ENCODE results near the gene TBX19.

The TBX19 gene

DNA sequence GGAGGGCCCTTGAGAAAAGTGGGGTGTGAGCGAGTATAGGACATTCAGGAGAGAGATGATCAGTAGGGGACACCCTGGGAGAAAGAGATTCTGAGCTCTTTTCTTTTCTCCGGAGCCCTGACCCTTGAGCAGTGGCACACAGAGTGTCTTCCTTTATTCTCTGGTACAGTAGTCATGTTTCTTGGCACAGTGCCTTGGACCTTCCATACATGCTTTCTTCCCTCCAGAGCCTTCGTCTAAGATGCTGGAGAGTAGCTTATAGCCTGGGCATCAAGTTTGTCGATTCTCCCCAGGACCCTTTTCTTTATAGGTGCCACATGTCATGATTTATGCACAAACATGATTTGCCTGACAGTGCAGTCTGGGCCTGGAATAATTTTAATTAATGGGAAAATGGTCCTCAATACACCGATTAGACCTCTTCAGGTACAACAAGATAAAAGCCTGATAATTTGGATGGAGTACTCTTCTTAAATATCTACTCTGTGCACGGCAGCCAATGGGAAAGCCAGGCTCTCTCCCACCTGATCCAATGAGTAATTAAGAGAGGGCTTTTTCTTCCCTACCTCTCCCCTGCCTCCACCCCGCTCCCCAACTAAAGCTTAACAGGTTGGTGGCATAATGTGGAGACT is at the start of gene TBX19:
TBX19 (plus strand) TSS at position 582 of the 632 bp plus-strand sequence. CDS start 214 bp downstream, outside the sequence.
- DNase-seq (ENCODE audit: low read depth in 2 of 3, low spot score in 1 of 3), result no peak

DNA sequence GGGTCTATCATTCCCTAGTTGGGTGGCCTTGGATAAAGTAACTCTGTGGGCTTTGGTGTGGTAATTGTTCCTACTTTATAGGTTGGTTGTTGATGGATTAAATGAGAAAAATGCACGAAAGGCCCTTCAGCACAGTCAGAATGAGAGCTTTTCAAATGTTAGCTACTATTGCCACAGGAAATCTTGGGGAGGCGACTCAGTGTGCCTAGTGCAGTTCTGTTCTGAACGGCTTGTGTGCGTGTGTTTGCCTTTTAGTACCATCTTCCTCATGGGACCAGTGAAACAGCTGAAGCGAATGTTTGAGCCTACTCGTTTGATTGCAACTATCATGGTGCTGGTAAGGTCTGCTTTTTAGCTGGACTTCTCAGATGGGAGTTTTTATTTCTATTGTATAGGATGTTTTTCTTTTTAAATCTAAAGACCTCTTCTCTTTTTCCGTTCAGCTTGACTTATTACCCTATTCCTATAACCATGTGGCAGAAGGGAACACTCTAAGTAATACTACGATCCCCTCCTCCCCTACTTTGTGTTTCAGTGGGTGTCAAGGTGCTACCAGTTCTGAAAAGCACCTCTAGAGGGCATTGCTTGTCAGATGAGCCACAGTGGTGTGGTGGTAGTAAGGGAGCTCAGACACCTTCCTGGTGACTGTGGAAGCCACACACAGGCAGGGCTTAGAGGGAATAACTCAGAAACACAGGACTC is 45.7 kb upstream of the TBX19 start:
- DNase-seq (ENCODE audit: low read depth in 2 of 3, low spot score in 1 of 3), result peak; percentile 22 to 42 (median 33)

- DNase-seq (ENCODE audit: low read depth in 2 of 3, low spot score in 1 of 3), result no peak
These were observed 45.2 kb upstream of the TBX19 start for GRCh38 chr1:168235548-168235885.

- DNase-seq (ENCODE audit: low read depth in 2 of 3, low spot score in 1 of 3), result no peak
These were observed 44.7 kb upstream of the TBX19 start for GRCh38 chr1:168235937-168236336.

DNA sequence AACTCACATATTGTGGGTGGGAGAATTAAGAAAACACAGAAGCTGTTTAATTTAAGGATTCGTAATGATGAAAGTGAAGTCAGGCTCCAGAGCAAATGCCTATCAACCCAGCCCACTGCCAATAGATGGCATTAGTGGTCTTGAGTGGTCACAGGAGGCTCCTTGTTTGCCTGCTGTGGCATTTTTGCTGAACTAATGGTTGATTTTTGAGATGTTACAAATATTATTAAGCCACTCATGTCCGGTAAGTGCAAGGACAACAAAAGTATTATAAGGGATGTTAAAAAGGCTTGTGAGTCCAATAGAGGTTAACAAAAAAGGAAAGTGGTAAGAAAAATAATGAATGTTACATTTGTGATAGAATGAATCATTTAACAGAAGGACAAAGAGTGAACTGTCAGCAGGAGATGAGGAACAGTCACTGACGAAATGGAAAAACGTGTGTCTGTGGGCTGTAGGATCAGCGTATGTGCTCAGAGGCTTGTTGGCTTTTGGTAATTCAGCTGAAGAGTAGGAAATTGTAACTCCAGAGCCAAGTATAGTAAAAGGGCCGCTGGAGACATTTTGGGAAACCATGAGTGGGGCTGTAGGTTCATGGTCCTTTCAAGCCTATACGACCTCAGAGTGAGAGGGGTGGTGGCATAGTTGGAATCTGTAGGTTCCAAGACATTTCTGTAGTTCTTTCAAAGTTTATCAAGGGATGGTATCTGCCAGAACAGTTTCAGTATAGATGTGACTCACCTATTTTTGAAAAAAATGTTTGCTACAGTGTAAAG is 43.7 kb upstream of the TBX19 start:
- peak; percentile 26 to 36 (median 30) for DNase-seq (ENCODE audit: low read depth in 2 of 3, low spot score in 1 of 3)

DNA sequence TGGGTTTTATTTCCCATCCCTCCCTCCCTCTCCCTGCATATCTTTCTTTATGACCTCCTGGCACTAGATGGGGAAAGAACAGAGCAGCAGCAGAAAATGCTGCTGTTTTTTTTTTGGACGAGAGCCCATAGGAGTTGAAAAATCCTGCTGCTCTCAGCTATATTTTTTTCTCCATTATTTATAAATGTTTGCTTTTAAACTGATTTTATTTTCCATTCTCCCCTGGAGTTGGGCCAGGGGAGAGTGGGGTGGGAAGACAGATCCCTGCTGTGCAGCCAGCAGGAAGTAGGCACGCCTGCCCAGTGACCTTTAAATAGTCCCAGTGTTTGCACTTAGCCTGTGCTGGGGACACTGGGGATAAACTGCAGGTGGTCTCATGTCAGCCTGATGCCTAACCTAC is 37.5 kb upstream of the TBX19 start:
- DNase-seq (ENCODE audit: low read depth in 2 of 3, low spot score in 1 of 3), result no peak

DNA sequence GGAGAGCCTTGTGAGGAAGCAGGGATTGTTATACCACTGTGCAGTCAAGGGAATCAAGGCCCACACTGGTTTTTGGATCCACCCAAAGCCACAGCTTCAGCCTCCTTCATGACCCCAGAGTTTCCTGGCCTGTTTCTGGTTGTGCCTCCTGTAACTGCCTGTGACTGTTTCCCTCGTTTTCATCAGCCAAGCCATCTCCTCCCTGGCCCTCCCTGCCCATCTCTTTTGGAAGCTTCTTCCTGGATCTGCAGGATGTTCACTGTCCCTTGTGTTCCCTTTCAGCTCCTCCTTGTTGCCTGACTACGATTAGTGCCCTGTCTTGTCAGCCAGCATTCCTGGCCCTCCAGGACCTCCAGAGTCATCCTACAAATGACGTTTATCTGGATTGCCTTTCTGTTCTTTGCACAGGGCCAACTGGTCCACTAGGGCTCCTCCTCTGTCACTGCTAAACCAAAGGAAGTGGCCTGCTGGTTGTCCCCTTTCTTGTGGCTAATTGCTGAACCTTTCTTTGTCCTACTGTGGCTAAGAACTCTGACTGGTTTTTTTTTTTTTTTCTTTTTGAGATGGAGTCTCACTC is 37.0 kb upstream of the TBX19 start:
- DNase-seq (ENCODE audit: low read depth in 2 of 3, low spot score in 1 of 3), result no peak

- DNase-seq (ENCODE audit: low read depth in 2 of 3, low spot score in 1 of 3), result no peak
These were observed 35.6 kb upstream of the TBX19 start for GRCh38 chr1:168245042-168245441.

DNA sequence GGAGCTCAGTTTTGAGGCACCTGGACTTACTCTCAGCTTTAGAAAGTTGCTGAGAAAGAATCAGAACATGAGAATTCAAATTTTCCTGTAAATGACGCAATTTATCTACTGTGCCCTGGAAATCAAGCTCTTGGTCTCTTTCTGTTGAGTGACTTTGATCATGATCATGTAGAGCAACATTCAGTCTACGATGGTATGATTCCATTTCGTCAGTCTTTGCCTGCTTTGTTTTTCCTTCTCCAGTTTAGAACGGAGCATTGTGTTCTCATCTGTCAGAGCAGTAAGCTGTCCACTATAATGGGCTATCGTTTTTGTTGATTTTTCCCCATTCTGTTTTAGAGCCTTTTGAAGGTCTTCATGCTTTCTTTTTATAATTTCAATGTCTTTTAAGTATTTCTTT is 34.2 kb upstream of the TBX19 start:
- DNase-seq (ENCODE audit: low read depth in 2 of 3, low spot score in 1 of 3), result no peak

DNA sequence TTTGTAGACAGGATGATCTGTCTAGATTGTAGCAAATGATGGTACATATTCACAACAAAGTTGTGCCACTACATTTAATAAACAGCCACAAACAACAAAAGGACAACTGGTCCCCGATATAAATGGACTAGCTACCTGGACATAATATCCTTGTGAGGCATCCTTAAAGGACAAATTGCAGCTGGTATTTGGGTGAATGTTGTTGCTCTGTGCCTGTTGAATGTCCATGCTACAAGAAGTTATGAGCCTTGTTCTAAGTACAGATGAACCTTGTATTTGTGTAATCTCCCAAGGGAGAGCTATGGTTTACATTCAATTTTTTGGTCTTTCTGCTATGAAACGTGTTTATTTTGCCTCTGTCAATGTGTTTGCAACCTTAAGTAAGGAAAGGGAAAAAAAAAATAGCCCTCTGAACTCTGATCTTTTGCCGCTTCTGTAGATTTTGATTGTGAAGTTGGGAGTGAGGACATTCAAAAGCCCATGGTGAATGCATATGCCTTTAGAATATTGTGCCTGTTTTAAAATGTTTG is 28.4 kb upstream of the TBX19 start:
- no peak for DNase-seq (ENCODE audit: low read depth in 2 of 3, low spot score in 1 of 3)

DNA sequence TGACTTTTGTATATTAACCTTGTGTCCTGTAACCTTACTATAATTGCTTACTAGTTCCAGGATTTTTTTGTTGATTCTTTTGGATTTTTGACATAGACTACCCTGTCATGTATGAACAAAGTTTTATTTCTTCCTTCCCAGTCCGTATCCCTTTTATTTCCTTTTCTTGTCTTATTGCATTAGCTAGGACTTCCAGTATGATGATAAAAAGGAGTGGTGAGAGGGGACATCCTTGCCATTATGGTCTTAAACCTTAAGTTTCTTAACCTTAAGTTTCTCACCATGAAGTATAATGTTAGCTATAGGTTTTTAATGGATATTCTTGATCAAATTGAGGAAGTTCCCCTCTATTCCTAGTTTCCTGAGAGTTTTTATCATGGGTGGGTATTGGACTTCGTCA is 24.5 kb upstream of the TBX19 start:
- no peak for DNase-seq (ENCODE audit: low read depth in 2 of 3, low spot score in 1 of 3)

DNA sequence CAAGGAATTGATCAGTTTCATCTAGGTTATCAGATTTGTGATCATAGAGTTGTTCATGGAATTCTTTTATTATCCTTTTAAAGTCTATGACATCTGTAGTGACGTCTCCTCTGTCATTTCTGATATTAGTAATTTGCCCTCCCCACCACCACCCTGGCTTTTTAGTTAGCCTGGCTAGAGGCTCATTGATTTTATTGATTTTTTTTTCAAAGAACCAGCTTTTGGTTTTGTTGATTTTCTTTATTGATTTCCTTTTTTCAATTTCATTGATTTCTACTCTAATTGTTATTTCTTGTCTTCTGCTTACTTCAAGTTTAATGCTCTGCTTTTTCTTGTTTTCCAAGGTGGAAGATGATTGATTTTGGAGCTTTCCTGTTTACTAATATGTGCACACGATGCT is 23.3 kb upstream of the TBX19 start:
- no peak for DNase-seq (ENCODE audit: low read depth in 2 of 3, low spot score in 1 of 3)

GRCh38 chr1:168259567-168259966 is 21.1 kb upstream of the TBX19 start:
- no peak for DNase-seq (ENCODE audit: low read depth in 2 of 3, low spot score in 1 of 3)

GRCh38 chr1:168260393-168260792 is 20.3 kb upstream of the TBX19 start:
- no peak for DNase-seq (ENCODE audit: low read depth in 2 of 3, low spot score in 1 of 3)

DNA sequence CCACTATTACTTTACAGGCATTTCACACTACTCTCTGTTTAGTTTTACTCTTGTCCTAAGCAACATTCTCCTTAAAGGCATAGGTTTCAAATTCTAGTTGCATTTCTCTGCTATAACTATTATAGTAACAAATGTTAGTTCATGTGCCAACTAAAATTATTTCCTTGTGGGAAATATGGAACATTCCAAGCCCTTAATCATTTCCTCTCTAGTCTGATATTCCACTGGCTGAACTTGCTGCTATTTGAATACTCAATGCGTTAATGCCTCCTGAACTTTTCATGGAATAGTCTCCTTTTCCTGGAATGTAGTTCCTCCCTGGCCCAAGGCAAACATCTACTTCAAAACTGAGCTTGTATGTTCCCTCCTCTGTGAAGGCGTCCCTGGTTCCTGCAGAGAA is 19.3 kb upstream of the TBX19 start:
- no peak for DNase-seq (ENCODE audit: low read depth in 2 of 3, low spot score in 1 of 3)

- no peak for DNase-seq (ENCODE audit: low read depth in 2 of 3, low spot score in 1 of 3)
These were observed 17.5 kb upstream of the TBX19 start for GRCh38 chr1:168263130-168263529.

DNA sequence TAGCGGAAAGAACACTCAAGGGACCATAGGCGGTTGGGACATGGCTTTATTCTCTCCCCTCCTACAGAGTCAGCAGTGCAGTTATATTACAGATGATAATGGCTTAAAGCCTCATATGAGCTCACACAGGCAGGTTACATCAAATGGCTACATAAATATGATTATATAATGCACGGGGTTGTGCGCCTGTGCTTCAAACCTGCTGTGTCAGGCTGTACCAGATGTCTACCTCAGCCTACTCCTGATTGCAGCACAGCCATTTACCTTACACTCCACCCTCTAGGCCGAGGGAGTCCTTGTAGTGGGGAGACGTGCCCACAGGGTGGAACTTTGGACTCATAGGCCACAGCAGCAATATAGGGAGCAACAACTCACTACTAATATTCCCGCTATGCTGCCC is 16.4 kb upstream of the TBX19 start:
- no peak for DNase-seq (ENCODE audit: low read depth in 2 of 3, low spot score in 1 of 3)

DNA sequence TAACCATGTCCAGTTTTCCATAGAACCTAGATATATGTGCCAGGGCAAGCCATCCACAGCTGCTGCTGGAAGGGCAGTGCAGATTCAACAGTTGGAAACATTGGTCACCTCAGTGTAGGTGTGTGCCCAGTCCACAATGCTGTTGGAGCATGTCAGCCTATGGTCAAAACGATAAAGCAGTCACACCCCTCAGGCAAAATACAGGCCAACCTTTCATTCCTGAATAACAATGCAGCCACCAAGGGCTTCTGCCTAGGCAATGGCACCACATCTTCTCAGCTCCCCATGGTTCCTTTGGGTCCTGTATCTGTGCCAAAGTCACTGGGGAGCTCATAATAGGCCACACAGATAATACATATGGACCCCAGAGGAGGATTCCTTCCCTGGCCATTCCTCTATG is 15.1 kb upstream of the TBX19 start:
- DNase-seq (ENCODE audit: low read depth in 2 of 3, low spot score in 1 of 3), result no peak

- no peak for DNase-seq (ENCODE audit: low read depth in 2 of 3, low spot score in 1 of 3)
These were observed 14.0 kb upstream of the TBX19 start for GRCh38 chr1:168266644-168267186.

DNA sequence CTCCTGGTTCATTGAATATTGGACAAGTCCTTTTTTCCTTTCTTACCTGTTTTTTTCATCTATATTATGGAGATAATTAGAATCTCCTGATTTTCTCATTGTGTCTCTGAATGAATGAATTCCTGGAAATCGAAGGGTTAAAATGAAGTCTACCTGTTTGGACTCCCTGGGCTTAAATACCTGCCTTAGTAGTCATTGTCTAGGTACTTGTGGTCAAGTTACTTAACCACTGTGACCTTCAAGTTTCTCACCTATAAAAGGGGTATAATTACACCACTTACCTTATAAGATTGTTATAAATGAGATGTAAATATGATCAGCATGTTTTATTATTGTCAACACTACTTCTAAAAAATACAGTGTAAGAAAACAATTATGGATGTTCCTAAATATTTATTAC is 9.0 kb upstream of the TBX19 start:
- no peak for DNase-seq (ENCODE audit: low read depth in 2 of 3, low spot score in 1 of 3)

GRCh38 chr1:168273575-168273974 is 7.1 kb upstream of the TBX19 start:
- DNase-seq (ENCODE audit: low read depth in 2 of 3, low spot score in 1 of 3), result no peak
